Ovary (tissue), 3 donors: ENCODE data around the gene NINJ1.

Experiments used
- EP300 ChIP-seq: sonication (generic); formaldehyde crosslinking; IDR thresholded peaks from one replicate; pipeline ENCODE4 v1.6.1; 2017; ENCODE audit warnings: antibody characterized with exemption
- POLR2A ChIP-seq: fragments of 450-650 bp; IDR thresholded peaks from one replicate; pipeline ENCODE4 v1.6.1; 2017; ENCODE audit warnings: antibody characterized with exemption, mild to moderate bottlenecking, moderate library complexity
- TF ChIP-seq, protein P1 (sequence below), 3 donors: fragments of 450-650 bp in 2 of 3; fragments of 200-600 bp in 1 of 3; IDR thresholded peaks; one replicate each; pipeline versions ENCODE4 v1.5.1 to v1.8.0; 2016 to 2022; ENCODE audit warnings: antibody characterized with exemption in 3 of 3, mild to moderate bottlenecking in 1 of 3
- donor health status: DM: no; HTN: no; CAD: no.

DNA sequence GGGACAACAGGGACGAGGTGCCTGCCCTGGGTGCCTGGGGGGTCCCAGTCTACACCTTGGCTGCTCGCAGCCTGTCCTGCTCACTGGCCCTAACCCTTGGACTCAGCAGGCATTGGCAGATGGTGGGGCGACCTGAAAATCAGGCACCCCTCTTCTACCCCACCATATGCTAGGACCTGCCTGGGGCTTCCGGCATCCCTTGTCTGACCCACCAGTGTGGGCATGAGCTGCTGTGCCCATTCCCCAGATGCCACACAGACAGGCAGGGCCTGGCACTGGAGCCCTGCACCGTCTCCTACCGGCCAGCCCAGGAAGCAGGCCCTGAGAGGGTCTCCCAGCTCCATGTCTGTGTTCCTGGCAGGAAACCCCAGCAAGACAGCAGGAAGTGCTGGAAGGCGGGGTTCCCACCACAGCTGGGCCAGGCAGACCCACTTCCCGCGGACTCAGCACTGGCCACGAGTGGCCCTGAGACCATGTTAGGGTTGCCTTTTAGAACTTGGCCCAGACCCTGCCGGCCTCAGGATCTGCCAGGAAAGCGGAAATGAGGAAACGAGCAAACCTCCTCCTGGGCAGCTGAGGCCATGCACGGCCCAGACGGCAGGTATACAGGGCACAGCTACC, 3.1 kb downstream of the NINJ1 start:
- TF ChIP-seq, protein P1, sequence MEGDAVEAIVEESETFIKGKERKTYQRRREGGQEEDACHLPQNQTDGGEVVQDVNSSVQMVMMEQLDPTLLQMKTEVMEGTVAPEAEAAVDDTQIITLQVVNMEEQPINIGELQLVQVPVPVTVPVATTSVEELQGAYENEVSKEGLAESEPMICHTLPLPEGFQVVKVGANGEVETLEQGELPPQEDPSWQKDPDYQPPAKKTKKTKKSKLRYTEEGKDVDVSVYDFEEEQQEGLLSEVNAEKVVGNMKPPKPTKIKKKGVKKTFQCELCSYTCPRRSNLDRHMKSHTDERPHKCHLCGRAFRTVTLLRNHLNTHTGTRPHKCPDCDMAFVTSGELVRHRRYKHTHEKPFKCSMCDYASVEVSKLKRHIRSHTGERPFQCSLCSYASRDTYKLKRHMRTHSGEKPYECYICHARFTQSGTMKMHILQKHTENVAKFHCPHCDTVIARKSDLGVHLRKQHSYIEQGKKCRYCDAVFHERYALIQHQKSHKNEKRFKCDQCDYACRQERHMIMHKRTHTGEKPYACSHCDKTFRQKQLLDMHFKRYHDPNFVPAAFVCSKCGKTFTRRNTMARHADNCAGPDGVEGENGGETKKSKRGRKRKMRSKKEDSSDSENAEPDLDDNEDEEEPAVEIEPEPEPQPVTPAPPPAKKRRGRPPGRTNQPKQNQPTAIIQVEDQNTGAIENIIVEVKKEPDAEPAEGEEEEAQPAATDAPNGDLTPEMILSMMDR (IDR thresholded peaks at IDR 0.05), result no peak
- TF ChIP-seq POLR2A (no peak), EP300 (no peak)
